ENCODE data around the gene IL2RG. TPM values are rescaled to one million over a fixed set of nuclear protein-coding genes. Genes with fewer than 3 reads are reported as not detected.

Gene IL2RG
- total RNA-seq, 1 donor from 2014 or later, result 33.1 TPM

DNA sequence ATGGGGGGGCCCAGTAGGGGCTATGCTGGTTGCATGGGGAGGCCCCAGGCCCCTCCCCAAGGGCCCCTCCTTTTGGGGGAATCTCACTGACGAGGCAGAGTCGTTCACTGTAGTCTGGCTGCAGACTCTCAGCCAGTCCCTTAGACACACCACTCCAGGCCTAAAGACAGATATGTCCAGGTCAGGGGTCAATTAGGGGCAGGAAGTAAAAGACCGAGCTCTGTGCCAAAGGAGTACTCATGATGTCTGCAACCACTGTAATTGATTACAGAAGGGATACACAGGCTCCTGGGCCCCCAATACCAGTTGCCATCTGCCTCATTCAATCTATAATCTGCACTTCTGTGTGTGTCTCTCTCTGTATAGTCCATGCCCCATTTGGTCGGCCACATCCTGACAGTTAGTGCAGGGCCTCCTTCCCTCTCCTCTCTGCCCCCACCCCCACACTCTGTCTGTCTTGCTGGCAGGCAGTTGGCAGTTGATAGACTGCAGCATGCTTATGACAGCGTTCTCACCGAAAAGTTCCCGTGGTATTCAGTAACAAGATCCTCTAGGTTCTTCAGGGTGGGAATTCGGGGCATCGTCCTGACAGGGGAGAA is 3.5 kb downstream of the IL2RG start:
- ATAC-seq (no peak), DNase-seq (no peak)
- TF ChIP-seq, protein P1, sequence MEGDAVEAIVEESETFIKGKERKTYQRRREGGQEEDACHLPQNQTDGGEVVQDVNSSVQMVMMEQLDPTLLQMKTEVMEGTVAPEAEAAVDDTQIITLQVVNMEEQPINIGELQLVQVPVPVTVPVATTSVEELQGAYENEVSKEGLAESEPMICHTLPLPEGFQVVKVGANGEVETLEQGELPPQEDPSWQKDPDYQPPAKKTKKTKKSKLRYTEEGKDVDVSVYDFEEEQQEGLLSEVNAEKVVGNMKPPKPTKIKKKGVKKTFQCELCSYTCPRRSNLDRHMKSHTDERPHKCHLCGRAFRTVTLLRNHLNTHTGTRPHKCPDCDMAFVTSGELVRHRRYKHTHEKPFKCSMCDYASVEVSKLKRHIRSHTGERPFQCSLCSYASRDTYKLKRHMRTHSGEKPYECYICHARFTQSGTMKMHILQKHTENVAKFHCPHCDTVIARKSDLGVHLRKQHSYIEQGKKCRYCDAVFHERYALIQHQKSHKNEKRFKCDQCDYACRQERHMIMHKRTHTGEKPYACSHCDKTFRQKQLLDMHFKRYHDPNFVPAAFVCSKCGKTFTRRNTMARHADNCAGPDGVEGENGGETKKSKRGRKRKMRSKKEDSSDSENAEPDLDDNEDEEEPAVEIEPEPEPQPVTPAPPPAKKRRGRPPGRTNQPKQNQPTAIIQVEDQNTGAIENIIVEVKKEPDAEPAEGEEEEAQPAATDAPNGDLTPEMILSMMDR (IDR thresholded peaks at IDR 0.05), result no peak
- Histone ChIP-seq H3K4me3 (no peak overlapping the region), H3K36me3 (no peaks in the 10 kb centered on the region), H3K27ac (no peak overlapping the region), H3K9me3 (no peaks in the 10 kb centered on the region), H3K27me3 (ENCODE audit: low read depth) (no peaks in the 10 kb centered on the region), H3K4me1 (no peaks in the 10 kb centered on the region)
- intact Hi-C loops (cut with DNase I), result no loop called here

DNA sequence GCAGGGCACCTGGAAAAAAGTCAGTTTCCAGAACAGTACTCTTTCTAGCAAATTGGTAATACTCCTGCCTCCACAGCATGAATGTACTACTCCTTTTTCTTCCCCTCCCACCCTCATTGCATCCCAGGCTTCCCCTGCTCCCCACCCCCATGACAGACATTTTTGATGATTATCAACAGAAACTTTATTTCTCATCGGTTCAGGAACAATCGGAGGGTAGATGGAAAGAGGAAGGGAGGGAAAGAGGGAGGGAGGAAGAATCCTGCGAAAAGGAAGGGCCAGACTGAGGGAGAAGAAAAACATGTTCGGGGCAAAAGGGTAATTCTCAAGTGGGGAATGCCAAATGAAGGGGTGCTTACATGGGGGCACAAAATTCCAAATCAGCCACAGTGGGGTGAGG is 4.1 kb downstream of the IL2RG start:
- no peaks in the 10 kb centered on the region for H3K36me3 ChIP-seq
- H3K27ac ChIP-seq, result no peak overlapping the region
- no peaks in the 10 kb centered on the region for H3K27me3 ChIP-seq (ENCODE audit: low read depth)
- no peak for DNase-seq
- ATAC-seq, result no peak
- TF ChIP-seq, protein P1 (IDR thresholded peaks at IDR 0.05), result no peak
- no peak overlapping the region for H3K4me3 ChIP-seq
- no peaks in the 10 kb centered on the region for H3K4me1 ChIP-seq
- H3K9me3 ChIP-seq, result no peaks in the 10 kb centered on the region
- intact Hi-C loops (cut with DNase I), result no loop called here

DNA sequence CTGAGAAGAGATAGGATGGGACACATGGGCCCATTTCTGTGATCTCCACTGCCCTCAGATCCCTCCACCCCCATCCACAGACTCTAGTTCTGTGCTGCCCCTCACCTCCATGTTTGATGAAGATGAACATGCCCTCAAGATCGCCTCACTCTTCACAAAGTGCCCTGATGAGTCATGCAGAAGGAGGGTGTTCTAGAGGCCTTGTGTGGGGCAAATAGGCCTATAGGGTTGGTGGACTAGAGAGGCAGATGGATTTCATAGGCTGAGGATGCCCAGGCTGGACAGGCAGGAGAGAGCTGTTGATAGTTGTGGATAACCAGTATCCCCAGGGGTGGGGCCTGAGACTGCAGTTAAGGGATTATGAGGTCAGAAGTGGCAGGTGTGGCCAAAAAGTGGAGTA is 5.0 kb downstream of the IL2RG start, which contains the start of gene CXorf65:
Gene CXorf65, minus strand, starts transcription at position 314 of the 400 bp plus-strand sequence. Its CDS starts 184 bp downstream, at position 130.
- Histone ChIP-seq H3K27ac (no peak within 1 kb of the TSS), H3K36me3 (no peaks in the 10 kb centered on the region), H3K27me3 (ENCODE audit: low read depth) (no peaks in the 10 kb centered on the region), H3K4me3 (no peak within 1 kb of the TSS), H3K4me1 (no peaks in the 10 kb centered on the region), H3K9me3 (no peaks in the 10 kb centered on the region)
- ATAC-seq (peak in 1 of 2 donors; percentile 14), DNase-seq (no peak)
- TF ChIP-seq, protein P1 (IDR thresholded peaks at IDR 0.05), result no peak
- intact Hi-C loops (cut with DNase I), result no loop called here

DNA sequence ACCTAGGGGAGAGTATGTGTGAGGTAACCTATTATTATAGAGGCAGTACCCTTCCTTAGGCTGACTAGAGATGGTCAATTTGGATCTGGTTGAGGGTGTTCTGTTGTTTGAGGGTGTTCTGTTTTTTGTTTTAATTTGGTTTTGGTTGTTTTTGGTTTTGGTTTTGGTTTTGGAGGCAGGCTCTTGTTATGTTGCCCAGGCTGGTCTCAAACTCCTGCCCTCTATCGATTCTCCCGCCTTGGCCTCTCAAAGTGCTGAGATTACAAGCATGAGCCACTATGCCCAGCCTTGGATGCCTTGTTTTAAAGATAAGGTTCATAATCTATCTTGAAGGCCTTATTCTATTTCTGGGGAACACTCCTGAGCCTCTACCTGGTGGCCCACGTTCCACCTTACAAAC is 5.7 kb downstream of the IL2RG start:
- DNase-seq, result no peak
- TF ChIP-seq, protein P1 (IDR thresholded peaks at IDR 0.05), result no peak

DNA sequence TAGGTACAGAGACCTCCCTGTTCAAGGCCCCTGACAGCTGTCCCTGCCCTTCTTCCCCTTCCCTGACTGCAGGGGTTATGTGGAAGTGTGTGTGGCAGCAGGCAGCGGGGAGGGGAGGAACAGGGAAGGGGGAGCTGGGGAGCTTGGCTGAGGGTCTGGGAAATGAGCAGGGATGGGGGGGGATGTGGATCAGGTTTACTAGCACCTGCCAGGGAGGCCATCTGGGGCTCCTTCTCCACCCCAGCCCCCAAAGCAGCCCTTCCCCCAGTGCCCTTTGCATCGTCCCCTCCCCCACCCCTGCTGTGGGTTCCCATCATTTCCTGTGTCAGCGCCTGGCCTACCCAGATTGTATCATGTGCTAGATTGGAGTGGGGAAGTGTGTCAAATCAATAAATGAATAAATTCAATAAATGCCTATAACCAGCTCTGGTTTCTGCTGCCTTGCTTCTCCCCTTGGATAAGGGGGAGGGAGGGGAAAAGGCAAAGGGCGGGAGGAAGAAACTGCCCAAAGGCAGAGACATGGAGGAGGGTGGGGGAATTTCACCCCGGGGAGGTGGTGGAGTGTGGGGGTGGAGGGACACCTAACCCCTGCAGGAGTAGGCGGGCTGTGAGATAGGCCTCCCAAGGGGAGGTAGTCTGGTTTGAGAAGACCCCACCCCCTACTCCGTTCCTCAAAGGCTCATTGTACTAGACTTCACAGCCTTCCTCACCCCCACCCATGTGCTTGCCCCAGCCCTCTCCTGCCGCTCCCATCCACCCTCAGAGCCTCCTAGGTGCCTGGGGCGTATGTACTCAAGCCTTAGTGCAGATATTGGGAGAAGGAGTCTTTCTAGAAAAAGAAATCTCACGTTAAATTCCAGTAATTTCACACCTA is 8.0 kb downstream of the IL2RG start:
- peak; percentile 28 to 61 for ATAC-seq

More for the DNA sequence above, 5.7 kb downstream of the IL2RG start:
- H3K9me3 ChIP-seq, result no peaks in the 10 kb centered on the region
- intact Hi-C loops (cut with DNase I), result no loop called here
- no peak for ATAC-seq
- H3K27me3 ChIP-seq (ENCODE audit: low read depth), result no peaks in the 10 kb centered on the region
- H3K4me1 ChIP-seq, result no peaks in the 10 kb centered on the region
- H3K27ac ChIP-seq, result no peak overlapping the region
- no peaks in the 10 kb centered on the region for H3K36me3 ChIP-seq
- no peak overlapping the region for H3K4me3 ChIP-seq

More for the DNA sequence above, 8.0 kb downstream of the IL2RG start:
- TF ChIP-seq, protein P1 (IDR thresholded peaks at IDR 0.05), result no peak
- Histone ChIP-seq H3K9me3 (no peaks in the 10 kb centered on the region), H3K36me3 (no peaks in the 10 kb centered on the region), H3K4me1 (no peaks in the 10 kb centered on the region), H3K27me3 (ENCODE audit: low read depth) (no peaks in the 10 kb centered on the region), H3K27ac (peak overlapping the region; percentile 53), H3K4me3 (no peak overlapping the region)
- intact Hi-C loops (cut with DNase I), result no loop called here
- peak; percentile 46 for DNase-seq

All from lower lobe of right lung (tissue), 2 donors.